Measurements from ENCODE around the gene BCAM.

DNA sequence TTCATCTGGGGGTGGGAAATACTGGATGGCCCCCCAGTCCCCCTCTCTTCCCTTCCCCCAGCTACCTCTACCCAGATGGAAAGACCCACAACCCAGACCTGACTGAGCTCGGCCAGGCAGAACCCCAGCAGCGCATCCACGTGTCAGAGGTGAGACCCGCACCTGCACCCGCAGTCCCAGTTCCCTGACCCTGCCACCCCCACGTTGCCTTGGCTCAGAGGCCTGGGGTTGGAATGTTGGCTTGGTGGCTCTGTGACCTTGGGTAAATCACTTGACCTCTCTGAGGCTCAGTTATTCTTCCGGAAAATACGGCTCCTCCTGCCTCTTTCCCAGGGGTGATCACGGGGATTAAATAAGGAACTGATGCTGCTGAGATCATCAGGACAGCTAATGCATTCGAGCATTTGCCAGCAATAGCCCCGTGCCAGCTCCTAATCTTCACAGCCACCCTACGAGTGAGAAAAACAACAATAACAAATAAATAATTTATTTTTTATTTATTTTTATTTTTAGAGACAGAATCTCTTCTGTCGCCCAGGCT, 18.9 kb upstream of the BCAM start:
- TF ChIP-seq, protein P1, sequence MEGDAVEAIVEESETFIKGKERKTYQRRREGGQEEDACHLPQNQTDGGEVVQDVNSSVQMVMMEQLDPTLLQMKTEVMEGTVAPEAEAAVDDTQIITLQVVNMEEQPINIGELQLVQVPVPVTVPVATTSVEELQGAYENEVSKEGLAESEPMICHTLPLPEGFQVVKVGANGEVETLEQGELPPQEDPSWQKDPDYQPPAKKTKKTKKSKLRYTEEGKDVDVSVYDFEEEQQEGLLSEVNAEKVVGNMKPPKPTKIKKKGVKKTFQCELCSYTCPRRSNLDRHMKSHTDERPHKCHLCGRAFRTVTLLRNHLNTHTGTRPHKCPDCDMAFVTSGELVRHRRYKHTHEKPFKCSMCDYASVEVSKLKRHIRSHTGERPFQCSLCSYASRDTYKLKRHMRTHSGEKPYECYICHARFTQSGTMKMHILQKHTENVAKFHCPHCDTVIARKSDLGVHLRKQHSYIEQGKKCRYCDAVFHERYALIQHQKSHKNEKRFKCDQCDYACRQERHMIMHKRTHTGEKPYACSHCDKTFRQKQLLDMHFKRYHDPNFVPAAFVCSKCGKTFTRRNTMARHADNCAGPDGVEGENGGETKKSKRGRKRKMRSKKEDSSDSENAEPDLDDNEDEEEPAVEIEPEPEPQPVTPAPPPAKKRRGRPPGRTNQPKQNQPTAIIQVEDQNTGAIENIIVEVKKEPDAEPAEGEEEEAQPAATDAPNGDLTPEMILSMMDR (conservative IDR thresholded peaks at IDR 0.05 in 1 of 2, IDR thresholded peaks at IDR 0.05 in 1 of 2; ENCODE audit: low read depth in 1 of 2, low read length in 2 of 2) = no peak
- TF ChIP-seq EZH2 (IDR thresholded peaks at IDR 0.05; ENCODE audit: low read length, missing control alignments) = no peak
